Natural killer cell (primary cell): ENCODE measurements around the gene RHEBL1. TPM values are rescaled to one million over a fixed set of nuclear protein-coding genes. Genes with fewer than 3 reads are reported as not detected.
A peak's percentile ranks its signal among the peaks of the same experiment; 100 is the strongest.

Source experiments
- ATAC-seq, 3 donors: fragments of 150-1000 bp in 2 of 3; fragments of 200-7000 bp in 1 of 3; cut with Tn5 transposase; 1 replicate in 1 of 3; 2 replicates in 2 of 3; pipeline ENCODE4 v1.10.0; 2021; ENCODE audit warnings: mild to moderate bottlenecking in 2 of 3, moderate library complexity in 2 of 3
- DNase-seq, 2 donors: peaks; one replicate each; pipeline versions ENCODE4 v3.0.0 to v3.0.0-alpha.2; 2013 to 2021; ENCODE audit warnings: mixed read lengths in 1 of 2
- H3K27ac ChIP-seq: one replicate; pipeline ENCODE4 v1.5.1; 2013; ENCODE audit warnings: mild to moderate bottlenecking, low read length
- H3K27me3 ChIP-seq: one replicate; pipeline ENCODE4 v1.6.1; 2013; ENCODE audit warnings: low read length; ENCODE audit not compliant: control insufficient read depth, insufficient read depth
- H3K36me3 ChIP-seq: one replicate; pipeline ENCODE4 v1.6.1; 2013; ENCODE audit warnings: low read length; ENCODE audit not compliant: control insufficient read depth, insufficient read depth
- H3K4me1 ChIP-seq: one replicate; pipeline ENCODE4 v1.6.1; 2013; ENCODE audit warnings: low read length; ENCODE audit not compliant: control insufficient read depth, insufficient read depth
- H3K4me3 ChIP-seq: one replicate; pipeline ENCODE4 v1.5.1; 2013; ENCODE audit warnings: low read length
- H3K9me3 ChIP-seq: one replicate; pipeline ENCODE4 v1.6.1; 2013; ENCODE audit warnings: low read length; ENCODE audit not compliant: control insufficient read depth, insufficient read depth
- H3K27ac Mint-ChIP-seq, 2 donors: one replicate each; pipeline ENCODE4 v1.8.0; 2022; ENCODE audit warnings: mild to moderate bottlenecking in 2 of 2, mixed read lengths in 2 of 2, moderate library complexity in 1 of 2
- H3K27me3 Mint-ChIP-seq, 2 donors: one replicate each; pipeline ENCODE4 v1.8.0; 2022; ENCODE audit warnings: low read depth in 2 of 2, mixed read lengths in 2 of 2
- H3K36me3 Mint-ChIP-seq: one replicate; pipeline ENCODE4 v1.8.0; 2022; ENCODE audit warnings: mixed read lengths
- H3K4me1 Mint-ChIP-seq, 2 donors: one replicate each; pipeline ENCODE4 v1.8.0; 2022; ENCODE audit warnings: mixed read lengths in 2 of 2
- H3K4me3 Mint-ChIP-seq: one replicate; pipeline ENCODE4 v1.8.0; 2022; ENCODE audit warnings: mild to moderate bottlenecking, moderate library complexity, mixed read lengths
- H3K9me3 Mint-ChIP-seq, 2 donors: one replicate each; pipeline ENCODE4 v1.8.0; 2022; ENCODE audit warnings: mixed read lengths in 2 of 2
- CTCF ChIP-seq: fragments of 200-600 bp; IDR thresholded peaks from one replicate; pipeline ENCODE4 v1.8.0; 2022; ENCODE audit warnings: antibody characterized with exemption
- WGBS: methylation state at CpG from one replicate; pipeline ENCODE4 v1.1.7; 2013; ENCODE audit warnings: missing lambda C conversion rate; ENCODE audit not compliant: insufficient coverage; 5-methylcytosine and 5-hydroxymethylcytosine counted together
- intact Hi-C: fragments of 100-400 bp; cut with micrococcal nuclease; formaldehyde crosslinking; loops from one replicate; pipeline ENCODE4 v1.14.2; 2022
- total RNA-seq, 4 donors: library from RNA; stranded (reverse); fragments of 120-200 nt in 1 of 4; gene quantifications; one replicate each; pipeline versions ENCODE4 v1.2.3 to v1.2.4, GENCODE V29; 2013 to 2022

RHEBL1 gene
- total RNA-seq, 3 donors from 2014 or later (not counting 1 experiment from before 2014, with no cell fraction given), result 6.3 to 11.6 (median 11.1) TPM

- Mint-ChIP-seq H3K9me3 (no peaks in the 10 kb centered on the region), H3K27ac (peak overlapping the region; percentile 79 to 98), H3K4me1 (peaks cover 17 to 35% of the 10 kb centered on the region in 2 donors), H3K27me3 (no peaks in the 10 kb centered on the region), H3K4me3 (no peak overlapping the region), H3K36me3 (no peaks in the 10 kb centered on the region)
- H3K27me3 ChIP-seq, result no peaks in the 10 kb centered on the region
- H3K4me3 ChIP-seq, result no peak overlapping the region
- no peak for TF ChIP-seq CTCF
- no peak for DNase-seq
- H3K4me1 ChIP-seq, result peaks cover 24% of the 10 kb centered on the region
- no peak for ATAC-seq
- H3K36me3 ChIP-seq, result peaks cover 46% of the 10 kb centered on the region
- no peak overlapping the region for H3K27ac ChIP-seq
- 95% methylated on average over 9 of the region's 11 CpGs for whole genome bisulfite sequencing
- no peaks in the 10 kb centered on the region for H3K9me3 ChIP-seq
- intact Hi-C loops, result no loop called here
These were observed 48.4 kb downstream of the RHEBL1 start for GRCh38 chr12:49021292-49021915.

- Histone ChIP-seq H3K27ac (peak overlapping the region; percentile 9), H3K36me3 (peaks cover 36% of the 10 kb centered on the region), H3K4me3 (no peak overlapping the region), H3K4me1 (peaks cover 24% of the 10 kb centered on the region), H3K27me3 (no peaks in the 10 kb centered on the region), H3K9me3 (no peaks in the 10 kb centered on the region)
- Mint-ChIP-seq H3K4me1 (peaks cover 23 to 43% of the 10 kb centered on the region in 2 donors), H3K4me3 (no peak overlapping the region), H3K36me3 (no peaks in the 10 kb centered on the region), H3K9me3 (no peaks in the 10 kb centered on the region), H3K27me3 (no peaks in the 10 kb centered on the region), H3K27ac (peak overlapping the region; percentile 79 to 98)
- DNase-seq (no peak), ATAC-seq (no peak)
- WGBS, result 100% methylated on average over 1 of the region's 6 CpGs
- no peak for TF ChIP-seq CTCF
- intact Hi-C loops, result no loop called here
These were observed 49.3 kb downstream of the RHEBL1 start for GRCh38 chr12:49020441-49020840.

GRCh38 chr12:49019443-49020324, 50.1 kb downstream of the RHEBL1 start:
- Histone ChIP-seq H3K4me1 (peaks cover 24% of the 10 kb centered on the region), H3K27ac (peak overlapping the region; percentile 92), H3K4me3 (no peak overlapping the region), H3K27me3 (no peaks in the 10 kb centered on the region), H3K9me3 (no peaks in the 10 kb centered on the region), H3K36me3 (peaks cover 28% of the 10 kb centered on the region)
- no peaks in the 10 kb centered on the region for H3K9me3 Mint-ChIP-seq
- peak overlapping the region; percentile 97 to 98 for H3K27ac Mint-ChIP-seq
- no peaks in the 10 kb centered on the region for H3K36me3 Mint-ChIP-seq
- peaks cover 23 to 50% of the 10 kb centered on the region in 2 donors for H3K4me1 Mint-ChIP-seq
- intact Hi-C loops, result loop anchor here (2.0 kb wide), 3 partner anchors 23 to 111 kb away; partner anchors contain the start of genes TUBA1B and WNT1
- WGBS, result 63% methylated on average over 6 of the region's 10 CpGs
- ATAC-seq (no peak), DNase-seq (peak; percentile 43 to 75)
- no peaks in the 10 kb centered on the region for H3K27me3 Mint-ChIP-seq
- H3K4me3 Mint-ChIP-seq, result peak overlapping the region; percentile 92
- TF ChIP-seq CTCF, result no peak
